Measurements from ENCODE around the gene THAP5.
"Not testable (repeated sequence)": the region's sequence is repeated elsewhere in the genome, so short reads cannot be mapped to it uniquely, and the experiment has no call there.

THAP5 gene

DNA sequence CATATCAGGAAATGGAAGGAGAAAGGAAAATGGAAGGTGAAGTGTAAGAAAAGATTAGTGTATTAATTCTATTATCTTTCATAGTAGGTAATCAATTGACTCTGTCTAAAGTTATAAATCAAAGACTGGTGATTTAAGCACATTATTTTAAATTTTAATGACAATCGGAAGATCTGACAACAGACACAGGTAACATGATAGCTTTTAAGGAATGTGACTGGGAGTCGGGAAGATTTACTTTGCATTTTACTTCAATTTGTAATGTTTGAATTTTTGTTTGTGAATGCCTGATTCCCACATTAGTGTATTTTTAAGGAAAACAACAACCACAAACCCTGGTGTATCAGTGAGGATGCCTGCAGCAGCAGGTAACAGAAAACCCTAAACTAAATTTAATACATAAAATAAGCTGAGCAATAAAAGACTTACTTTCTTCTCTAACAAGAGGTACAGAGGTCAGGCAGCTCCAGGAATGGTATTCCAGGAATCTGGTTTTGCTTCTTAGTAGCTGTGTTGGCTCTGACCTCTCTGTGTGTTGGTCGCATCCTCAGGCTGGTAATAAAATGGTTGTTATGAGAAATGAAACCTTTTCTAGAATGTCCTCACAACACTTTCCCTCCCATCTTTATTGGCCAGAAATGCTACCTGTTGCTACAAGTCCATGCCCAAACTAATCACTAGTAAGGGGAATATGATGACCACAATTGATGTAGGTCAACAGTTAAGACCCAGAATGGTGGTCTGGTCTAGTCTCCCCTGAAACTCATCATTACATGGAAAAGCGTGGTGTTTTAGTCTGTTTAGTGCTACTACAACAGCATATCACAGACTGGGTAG, 12.4 kb upstream of the THAP5 start:
- no peak for DNase-seq

DNA sequence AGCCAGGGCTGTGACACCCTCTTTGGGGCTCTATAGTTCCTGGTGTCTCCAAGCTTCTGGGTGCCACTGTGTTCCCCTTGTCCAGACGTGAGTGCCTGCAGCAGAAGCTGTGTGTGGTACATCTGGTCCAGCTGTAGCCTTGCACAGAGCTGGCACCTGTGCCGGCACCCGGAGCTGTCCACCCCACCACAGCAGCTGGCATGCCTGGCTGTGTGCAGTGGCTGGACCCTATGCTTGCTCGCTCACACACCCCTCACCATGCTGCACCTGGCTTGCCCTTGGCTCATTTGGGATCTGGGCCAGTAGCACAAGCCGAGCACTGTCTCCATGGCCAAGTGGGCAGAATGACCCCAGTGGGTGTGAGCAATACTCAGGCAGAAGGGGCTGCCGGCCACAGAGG, 10.8 kb upstream of the THAP5 start:
- no peak for DNase-seq

DNA sequence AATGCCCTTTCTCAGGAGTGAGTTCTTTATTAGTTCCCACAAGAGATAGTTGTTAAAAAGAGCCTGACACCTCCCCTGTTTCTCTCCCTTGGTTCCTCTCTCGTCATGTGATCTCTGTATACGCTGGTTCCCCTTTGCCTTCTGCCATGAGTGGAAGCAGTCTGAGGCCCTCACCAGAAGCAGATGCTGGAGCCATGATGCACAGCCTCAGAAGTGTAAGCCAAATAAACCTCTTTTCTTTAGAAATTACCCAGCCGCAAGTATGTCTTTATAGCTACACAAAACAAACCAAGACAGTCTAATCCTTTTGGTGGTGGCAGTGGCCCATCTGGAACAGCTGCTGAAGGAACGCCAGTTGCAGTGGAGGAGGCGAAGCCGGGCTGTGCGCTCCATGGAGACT, 9.4 kb upstream of the THAP5 start:
- DNase-seq, result no peak

DNA sequence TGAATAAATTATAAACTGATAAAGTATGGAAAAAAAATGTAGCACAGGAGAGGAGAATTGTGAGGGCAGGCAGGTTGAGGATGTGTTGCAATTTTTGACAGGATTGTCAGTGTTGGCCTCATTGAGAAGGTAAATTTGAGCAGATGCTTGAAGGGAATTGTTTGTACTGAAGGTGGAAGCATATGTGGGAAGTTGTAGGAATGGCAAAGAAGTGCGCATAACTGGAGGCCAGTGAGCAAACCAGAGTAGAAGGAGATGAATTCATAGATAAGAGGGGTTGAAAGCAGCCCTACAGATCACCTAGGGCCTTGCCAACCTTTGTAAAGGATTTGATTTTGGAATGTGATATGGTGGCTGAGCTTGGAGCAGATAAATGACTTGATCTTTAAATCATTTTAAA, 6.6 kb upstream of the THAP5 start:
- no peak for DNase-seq

DNA sequence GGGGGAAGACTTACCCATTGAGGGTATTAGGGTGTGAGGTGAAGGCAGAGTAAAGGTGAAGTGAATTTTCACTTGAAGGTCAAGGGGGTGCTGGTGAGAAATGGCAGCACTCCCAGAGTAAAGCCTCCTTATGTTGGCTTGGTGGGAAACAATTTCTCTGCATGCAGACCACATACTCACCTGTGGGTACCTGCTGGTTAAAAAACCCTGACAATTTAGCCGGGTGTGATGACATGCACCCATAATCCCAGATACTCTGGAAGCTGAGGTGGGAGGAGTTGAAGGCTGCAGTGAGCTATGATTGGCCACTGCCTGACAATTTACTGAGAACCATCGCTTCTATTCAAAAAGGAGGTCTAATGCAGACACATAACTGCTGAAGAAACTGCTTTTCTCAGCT, 5.7 kb upstream of the THAP5 start:
- DNase-seq, result no peak

DNA sequence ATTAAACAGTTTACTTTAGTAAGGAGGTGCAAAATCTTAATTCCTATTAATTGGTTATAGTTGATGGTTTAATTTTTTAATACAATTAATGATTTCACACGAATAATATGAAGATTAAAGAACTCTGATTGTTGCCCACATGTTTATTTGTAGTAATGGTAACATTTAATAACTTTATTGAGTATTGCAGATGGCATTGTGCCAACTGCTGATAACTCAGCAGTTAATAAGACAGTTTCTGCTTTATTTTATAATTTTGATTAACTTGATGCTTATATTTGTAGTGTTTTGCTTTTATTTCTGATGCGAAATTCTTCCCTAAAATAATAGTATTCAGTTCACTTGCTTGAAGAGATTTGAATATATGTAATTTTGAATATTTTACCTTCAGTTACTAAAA, 3.0 kb upstream of the THAP5 start:
- DNase-seq, result no peak

DNA sequence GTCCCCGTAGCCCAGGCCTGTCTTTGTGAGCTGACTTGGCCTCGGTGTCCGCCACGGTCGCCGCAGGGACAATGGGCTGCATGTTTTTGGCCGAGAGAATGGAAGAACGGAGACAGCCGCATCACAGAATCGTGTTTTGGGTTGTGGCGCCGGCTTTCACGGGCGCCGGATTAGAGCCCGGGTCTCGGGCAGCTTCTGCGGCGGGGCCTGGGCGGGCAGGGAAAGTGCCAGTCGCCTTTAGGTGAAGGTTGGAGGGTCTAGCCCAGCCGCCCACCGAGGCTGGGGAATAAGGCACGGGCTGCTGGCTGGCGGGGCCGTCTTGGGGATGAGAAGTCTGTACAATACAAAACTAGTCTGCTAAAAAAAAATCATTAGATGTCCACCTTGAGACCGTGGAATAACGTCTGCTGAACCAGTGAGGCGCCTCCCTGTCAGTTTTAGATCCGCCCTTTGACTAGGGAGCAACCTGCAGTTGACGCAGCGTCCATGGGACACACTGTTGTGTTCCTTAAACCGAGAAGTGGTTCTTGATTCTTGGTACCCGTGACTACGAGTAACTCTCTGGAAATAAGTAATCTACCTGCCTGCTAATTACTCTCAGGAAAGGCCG, 745 bp upstream of the THAP5 start:
- peak; percentile 78 for DNase-seq

DNA sequence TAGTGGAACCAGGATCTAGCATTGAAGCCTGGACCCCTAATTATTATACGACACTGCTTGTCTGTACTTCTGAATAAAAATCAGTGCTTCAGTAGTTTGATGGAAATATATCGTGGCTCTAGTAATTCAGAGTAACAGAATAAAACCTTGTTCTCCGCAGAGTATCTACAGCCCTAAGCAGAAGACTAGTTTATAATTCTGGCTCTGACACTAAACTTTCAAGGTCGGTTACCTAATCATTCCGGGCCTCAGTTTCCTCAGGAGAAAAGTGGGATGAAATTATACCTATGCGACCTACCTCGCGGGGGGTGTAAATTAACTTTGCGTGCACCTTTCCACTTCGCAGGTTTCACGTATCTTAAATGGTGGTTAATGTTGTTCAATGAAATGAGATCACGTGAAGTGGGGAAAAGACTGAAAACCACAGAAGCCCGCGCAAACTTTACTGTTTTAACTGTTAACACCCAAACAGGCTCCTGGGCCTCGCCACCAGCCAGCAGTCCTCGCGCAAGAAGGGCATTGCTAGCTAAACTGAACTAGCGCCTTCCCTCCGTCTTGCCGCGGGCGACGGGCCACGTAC, 615 bp downstream of the THAP5 start:
- no peak for DNase-seq

DNA sequence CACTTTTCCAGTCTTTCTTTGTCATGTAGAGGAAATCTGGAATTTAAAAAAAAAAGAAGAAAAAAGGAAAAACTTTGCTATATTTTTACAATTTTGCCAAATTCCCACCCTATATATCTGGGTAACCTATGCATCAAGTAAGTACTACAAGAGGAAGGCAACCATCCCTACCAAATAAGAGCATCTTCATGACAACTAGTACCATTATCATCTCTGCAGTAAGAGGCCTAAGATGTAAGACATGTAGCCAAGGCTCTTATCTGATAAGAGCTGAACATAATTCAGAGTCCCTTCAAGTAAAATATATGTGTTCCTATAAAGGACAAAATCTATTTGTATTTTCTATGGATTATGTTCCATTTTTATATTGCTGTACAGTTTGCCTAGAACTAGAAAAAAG, 3.5 kb downstream of the THAP5 start:
- peak; percentile 26 for DNase-seq

DNA sequence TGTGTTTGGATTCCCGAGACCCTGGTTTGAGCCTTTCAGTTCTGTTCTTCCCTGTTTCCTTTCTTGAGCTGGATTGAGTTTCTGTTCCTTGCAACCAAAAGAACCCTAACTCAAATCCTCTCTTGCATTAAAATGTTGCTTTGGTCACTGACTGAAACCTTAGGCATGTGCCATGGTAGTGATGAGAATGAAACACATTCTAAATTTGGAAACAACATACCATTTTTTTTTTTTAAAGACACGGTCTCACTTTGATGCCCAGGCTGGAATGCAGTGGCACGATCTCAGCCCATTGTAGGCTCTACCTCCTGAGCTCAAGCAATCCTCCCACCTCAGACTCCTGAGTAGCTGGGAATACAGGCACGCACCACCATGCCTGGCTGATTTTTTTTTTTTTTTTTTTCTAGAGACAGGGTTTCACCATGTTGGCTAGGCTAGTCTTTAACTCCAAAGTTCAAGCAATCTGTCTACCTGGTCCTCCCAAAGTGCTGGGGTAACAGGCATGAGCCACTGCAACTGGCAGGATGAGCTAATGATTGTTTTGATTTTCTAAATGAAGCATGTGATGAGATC, 8.4 kb downstream of the THAP5 start:
- DNase-seq, result no peak

DNA sequence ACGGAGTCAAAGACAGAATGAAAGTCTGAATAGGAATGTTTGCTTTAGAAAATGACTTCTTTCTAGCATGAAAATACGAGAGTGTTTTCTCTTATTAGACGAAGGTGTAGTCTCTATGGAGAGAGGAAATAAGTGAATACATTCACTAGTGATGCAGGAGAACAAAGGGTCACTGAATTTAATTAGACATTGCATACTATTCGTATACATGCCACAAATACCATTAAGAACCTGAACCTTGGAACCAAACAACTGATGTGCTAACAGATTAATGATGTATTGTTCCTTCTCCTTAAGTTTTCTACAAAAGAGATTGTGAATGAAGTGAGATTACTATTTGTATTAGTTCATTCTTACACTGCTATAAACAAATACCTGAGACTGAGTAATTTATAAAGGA, 10.3 kb downstream of the THAP5 start:
- DNase-seq, result no peak

DNA sequence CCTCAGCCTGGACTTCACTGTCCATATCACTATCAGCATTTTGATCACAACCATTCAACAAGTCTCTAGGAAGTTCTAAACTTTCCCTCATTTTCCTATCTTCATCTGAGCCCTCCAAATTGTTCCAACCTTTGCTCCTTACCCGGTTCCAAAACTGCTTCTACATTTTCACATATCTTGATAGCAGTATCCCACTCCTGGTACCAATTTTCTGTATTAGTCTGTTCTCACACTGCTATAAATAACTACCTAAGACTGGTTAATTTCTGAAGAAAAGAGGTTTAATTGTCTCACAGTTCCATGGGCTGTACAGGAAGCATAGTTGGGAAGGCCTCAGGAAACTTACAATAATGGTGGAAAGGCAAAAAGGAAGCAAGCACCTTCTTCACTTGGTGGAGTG, 11.9 kb downstream of the THAP5 start:
- DNase-seq, result no peak

DNA sequence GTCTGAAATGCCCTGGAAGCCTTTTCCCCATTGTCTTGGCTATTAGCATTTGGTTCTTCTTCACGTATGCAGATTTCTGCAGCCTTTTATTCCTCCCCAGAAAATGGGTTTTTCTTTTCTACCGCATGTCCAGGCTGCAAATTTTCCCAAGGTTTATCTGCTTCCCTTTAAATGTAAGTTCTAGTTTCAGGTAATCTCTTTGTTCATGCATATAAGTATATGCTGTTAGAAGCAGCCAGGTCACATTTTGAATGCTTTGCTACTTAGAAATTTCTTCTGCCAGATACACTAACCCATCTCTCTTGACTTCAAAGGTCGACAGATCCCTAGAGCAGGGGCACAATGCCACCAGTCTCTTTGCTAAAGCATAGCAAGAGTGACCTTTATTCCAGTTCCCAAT, 12.3 kb downstream of the THAP5 start:
- DNase-seq, result no peak

DNA sequence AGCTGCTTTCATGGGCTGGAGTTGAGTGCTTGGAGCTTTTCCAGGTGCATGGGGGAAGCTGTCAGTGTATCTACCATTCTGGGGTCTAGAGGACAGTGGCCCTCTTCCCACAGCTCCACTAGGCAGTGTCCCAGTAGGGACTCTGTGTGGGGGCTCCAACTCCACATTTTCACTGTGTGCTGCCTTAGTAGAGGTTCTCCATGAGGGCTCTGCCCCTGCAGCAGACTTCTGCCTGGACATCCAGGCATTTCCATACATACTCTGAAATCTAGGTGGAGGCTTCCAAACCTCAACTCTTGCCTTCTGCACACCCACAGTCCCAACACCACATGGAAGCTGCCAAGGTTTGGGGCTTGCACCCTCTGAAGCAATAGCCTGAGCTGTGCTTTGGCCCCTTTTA, 12.8 kb downstream of the THAP5 start:
- DNase-seq, result not testable (repeated sequence)

DNA sequence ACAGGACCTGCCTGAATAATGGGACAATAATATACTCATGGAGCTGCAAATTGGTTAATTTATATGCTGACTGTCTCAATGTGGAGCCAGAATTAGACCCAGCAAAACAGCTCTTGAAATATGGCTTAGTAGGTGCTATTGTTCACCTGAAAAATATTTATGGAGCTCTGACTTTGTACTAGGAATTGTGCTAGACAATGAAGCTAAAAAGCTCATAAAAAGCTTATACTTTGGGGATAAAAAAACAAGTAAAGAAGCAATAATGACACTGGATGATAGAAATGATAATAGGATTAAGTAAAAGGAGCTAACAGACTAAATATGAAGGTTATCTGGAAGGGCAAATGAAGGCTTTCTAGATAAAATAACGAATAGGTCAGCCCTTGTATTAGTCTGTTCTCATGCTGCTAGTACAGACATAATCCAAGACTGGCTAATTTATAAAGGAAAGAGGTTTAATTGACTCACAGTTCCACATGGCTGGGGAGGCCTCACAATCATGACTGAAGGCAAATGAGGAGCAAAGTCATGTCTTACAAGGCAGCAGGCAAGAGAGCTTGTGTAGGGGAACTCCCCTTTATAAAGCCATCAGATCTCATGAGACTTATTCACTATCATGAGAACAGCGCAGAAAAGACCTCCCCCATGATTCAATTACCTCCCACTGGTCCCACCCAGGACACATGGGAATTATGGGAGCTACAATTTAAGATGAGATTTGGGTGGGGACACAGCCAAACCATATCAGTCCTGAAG, 21.2 kb downstream of the THAP5 start:
- DNase-seq, result not testable (repeated sequence)

DNA sequence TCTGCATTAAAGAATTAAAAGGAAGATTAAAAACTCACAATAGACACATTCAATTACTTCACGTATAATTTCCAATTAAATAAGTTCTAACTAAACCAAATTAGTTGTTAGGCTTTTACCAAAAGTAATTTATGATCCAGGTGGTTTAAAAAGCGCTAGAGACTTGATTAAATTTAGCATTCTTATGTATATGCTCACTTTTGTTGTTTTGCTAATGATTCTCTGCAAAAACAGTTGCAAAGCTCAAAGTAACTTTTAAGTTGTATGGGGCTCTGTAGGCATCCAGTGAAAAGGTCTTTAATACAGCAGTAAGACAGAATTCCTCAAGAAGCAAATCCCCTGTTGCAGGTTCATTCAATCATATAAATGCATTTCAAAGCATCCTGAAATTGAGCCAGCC, 28.0 kb downstream of the THAP5 start:
- no peak for DNase-seq

DNA sequence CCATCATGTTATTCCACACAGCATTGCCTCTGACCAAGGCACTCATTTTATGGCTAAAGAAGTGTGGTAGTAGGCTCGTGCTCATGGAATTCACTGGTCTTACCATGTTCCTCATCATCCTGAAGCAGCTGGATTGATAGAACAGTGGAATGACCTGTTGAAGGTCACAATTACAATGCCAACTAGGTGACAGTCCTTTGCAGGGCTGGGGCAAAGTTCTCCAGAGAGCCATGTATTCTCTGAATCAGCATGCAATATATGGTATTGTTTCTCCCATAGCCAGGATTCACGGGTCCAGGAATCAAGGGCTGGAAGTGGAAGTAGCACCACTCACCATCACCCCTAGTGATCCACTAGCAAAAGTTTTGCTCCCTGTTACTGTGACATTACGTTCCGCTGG, 30.8 kb downstream of the THAP5 start:
- not testable (repeated sequence) for DNase-seq

DNA sequence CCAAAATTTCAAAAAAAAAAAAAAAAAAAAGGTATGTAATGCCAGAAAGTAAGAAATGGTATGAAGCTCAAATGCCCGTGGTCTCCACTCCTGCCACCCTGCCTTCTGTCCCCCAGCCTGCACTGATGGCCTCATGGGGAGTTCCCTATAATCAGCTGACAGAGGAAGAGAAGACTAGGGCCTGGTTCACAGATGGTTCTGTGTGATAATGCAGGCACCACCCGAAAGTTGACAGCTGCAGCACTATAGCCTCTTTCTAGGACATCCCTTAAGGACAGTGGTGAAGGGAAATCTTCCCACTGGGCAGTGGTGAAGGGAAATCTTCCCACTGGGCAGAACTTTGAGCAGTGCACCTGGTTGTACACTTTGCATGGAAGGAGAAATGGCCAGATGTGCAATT, 31.3 kb downstream of the THAP5 start:
- peak; percentile 95 for DNase-seq

DNA sequence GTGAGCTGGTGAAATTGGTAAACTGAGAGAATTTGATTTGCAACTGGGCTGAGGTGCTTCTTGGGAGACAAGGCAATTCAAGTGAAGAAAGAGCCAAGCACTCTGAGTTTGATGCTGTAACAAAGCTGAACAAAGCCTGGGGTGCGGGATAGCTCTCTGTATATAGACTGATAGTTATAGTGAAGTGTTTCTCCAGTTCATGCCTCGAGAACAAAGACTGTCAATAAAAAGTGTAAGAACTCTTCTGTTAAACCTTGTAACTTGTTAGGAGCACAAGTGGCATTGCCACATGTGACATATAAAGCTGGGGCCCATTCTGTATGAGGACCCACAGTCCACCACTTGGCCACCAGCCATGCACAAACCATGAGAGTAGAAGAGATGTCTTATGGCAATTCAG, 32.3 kb downstream of the THAP5 start:
- DNase-seq, result peak; percentile 43

DNA sequence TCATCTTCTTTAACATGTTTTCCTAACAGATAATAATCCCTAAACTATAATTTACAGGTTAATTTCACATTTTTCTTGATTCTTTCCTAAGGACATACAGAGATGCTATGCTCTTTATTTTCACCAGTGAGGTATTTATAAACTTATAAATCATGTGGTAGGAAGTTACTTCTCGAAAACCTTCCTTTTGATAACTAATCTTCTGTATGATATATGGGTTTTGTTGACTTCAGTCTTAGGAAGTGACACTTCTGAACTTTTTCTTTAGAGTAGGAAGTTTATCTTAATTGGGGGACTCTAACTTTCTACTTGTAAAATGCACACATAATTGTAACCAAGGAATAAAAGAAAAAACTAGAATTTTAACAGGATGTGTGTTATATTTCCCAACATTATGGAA, 33.8 kb downstream of the THAP5 start:
- no peak for DNase-seq

DNA sequence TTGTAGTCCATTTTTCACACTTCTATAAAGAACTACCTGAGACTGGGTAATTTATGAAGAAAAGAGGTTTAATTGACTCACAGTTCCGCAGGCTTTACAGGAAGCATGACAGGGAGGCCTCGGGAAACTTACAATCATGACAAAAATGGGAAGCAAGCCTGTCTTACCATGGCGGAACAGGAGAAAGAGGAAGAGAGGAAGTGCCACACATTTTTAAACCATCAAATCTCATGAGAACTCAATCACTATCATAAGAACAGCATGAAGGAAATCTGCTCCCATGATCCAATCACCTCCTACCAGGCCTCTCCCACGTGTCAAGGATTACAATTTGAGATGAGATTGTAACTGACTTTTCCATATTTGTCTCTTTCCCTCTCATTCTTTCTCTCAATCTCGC, 34.2 kb downstream of the THAP5 start:
- DNase-seq, result no peak

DNA sequence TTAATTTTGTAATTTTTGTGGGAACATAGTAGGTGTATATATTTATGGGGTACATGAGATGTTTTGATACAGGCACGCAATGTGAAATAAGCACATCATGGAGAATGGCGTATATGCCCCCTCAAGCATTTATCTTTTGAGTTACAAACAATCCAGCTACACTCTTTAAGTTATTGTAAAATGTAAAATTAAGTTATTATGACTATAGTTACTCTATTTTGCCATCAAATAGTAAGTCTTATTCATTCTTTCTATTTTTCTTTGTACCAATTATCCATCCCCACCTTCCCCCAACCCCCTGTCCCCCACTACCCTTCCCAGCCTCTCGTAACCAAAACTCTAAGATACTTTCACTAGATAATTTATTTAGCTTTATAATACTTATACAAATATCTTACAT, 35.8 kb downstream of the THAP5 start:
- DNase-seq, result no peak

DNA sequence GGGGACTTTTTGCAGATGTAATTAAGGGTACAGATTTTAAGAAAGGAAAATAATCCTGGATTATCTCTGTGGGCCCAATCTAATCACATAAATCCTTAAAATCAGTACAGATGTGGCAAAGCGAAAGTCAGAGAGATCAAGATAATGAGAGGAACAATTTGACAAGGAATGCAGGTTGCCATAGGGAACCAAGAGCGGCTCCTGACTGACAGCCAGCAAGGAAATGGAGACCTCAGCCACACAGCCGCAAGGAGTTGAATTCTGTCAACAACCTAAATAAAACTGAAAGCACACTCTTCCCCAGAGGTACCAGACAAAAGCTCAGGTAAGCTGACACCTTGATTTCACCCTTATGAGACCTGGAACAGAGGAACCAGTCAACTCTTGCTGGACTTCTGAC, 40.2 kb downstream of the THAP5 start:
- DNase-seq, result no peak
